GM18517 (cell line): Measurements from ENCODE around the gene KRTAP5-6.

Experiments used
- ATAC-seq: cut with Tn5 transposase; IDR thresholded peaks from one replicate; pipeline ENCODE4 v1.9.1; 2021; ENCODE audit warnings: mild to moderate bottlenecking, moderate library complexity; ENCODE audit not compliant: unreplicated experiment

KRTAP5-6 gene

GRCh38 chr11:1696608-1697570 lies at the start of gene KRTAP5-6:
Gene KRTAP5-6, plus strand, starts transcription at chr11:1697195. Its CDS starts 51 bp downstream, at chr11:1697246.
- no peak for ATAC-seq

- no peak for ATAC-seq
Observed at GRCh38 chr11:1647901-1648652, 48.9 kb upstream of the KRTAP5-6 start.

GRCh38 chr11:1648653-1649420 lies 48.2 kb upstream of the KRTAP5-6 start:
- ATAC-seq = no peak

- no peak for ATAC-seq
Observed at GRCh38 chr11:1650034-1650917, 46.7 kb upstream of the KRTAP5-6 start.

GRCh38 chr11:1650918-1651262 lies 46.1 kb upstream of the KRTAP5-6 start:
- no peak for ATAC-seq

- no peak for ATAC-seq
Observed at GRCh38 chr11:1651411-1651980, 45.5 kb upstream of the KRTAP5-6 start.

- no peak for ATAC-seq
Observed at GRCh38 chr11:1652026-1652425, 45.0 kb upstream of the KRTAP5-6 start.

GRCh38 chr11:1652442-1652770 lies 44.6 kb upstream of the KRTAP5-6 start:
- no peak for ATAC-seq

- ATAC-seq = no peak
Observed at GRCh38 chr11:1652771-1653540, 44.0 kb upstream of the KRTAP5-6 start.

- no peak for ATAC-seq
Observed at GRCh38 chr11:1653541-1654387, 43.2 kb upstream of the KRTAP5-6 start.

GRCh38 chr11:1654388-1655167 lies 42.4 kb upstream of the KRTAP5-6 start:
- no peak for ATAC-seq

GRCh38 chr11:1655168-1656060 lies 41.6 kb upstream of the KRTAP5-6 start:
- no peak for ATAC-seq

- no peak for ATAC-seq
Observed at GRCh38 chr11:1656061-1656441, 40.9 kb upstream of the KRTAP5-6 start.

GRCh38 chr11:1656670-1657069 lies 40.3 kb upstream of the KRTAP5-6 start:
- ATAC-seq = no peak

GRCh38 chr11:1659506-1659905 lies 37.5 kb upstream of the KRTAP5-6 start:
- ATAC-seq = no peak

GRCh38 chr11:1660111-1660867 lies 36.7 kb upstream of the KRTAP5-6 start:
- no peak for ATAC-seq
